ENCODE data around the gene LRIT2. TPM values are rescaled to one million over a fixed set of nuclear protein-coding genes. Genes with fewer than 3 reads are reported as not detected.

The LRIT2 gene
- total RNA-seq, 4 donors from 2014 or later, result not detected

DNA sequence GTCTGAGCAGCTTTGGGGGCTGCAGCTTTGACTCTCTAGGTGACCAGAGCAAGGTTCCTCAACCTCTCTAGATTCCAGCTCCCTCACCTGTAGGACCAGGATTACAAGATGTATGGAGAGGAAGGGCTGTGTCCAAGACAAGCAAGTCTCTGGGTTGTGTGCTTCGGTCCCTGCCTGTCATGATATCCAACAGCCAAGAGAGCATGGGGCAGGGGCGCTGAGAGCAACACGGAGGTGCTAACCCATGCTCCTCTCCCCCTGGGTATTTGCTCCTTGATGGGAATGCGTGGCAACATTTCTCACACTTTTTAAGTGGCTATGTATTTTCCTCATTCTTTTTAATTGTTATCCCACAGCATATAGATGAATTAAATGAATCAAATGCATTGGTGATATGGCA is 20.7 kb downstream of the LRIT2 start:
- H3K27me3 ChIP-seq, result no peaks in the 10 kb centered on the region
- H3K36me3 ChIP-seq, result no peaks in the 10 kb centered on the region
- H3K4me1 ChIP-seq, result peaks cover 3 to 25% (median 11%) of the 10 kb centered on the region in 4 donors
- WGBS, 2 donors (ENCODE audit: low coverage in 1 of 2), result 40 to 89% methylated on average over 1 to 4 of the region's 4 CpGs
- no peak overlapping the region for H3K27ac ChIP-seq
- TF ChIP-seq POLR2A (IDR thresholded peaks at IDR 0.05) (no peak), EP300 (IDR thresholded peaks at IDR 0.05; ENCODE audit: low read depth) (no peak), POLR2AphosphoS5 (IDR thresholded peaks at IDR 0.05) (no peak), CTCF (IDR thresholded peaks at IDR 0.05) (no peak)
- H3K9me3 ChIP-seq, result no peaks in the 10 kb centered on the region
- no peak overlapping the region for H3K4me3 ChIP-seq
- in situ Hi-C loops (cut with MboI; ENCODE audit: low pct_ligation_motif_present in 1 of 4, low pct_unique_long_range_greater_than_20kb in 1 of 4, low sequenced_read_pairs in 3 of 4) (loop anchor here in 3 of 4 donors (5.0 to 10.0 kb wide), 2 partner anchors 57 to 60 kb away; no protein-coding TSS in a partner anchor), intact Hi-C loops (cut with DNase I; ENCODE audit: low total_unique reads) (no loop called here)
- DNase-seq, result no peak

DNA sequence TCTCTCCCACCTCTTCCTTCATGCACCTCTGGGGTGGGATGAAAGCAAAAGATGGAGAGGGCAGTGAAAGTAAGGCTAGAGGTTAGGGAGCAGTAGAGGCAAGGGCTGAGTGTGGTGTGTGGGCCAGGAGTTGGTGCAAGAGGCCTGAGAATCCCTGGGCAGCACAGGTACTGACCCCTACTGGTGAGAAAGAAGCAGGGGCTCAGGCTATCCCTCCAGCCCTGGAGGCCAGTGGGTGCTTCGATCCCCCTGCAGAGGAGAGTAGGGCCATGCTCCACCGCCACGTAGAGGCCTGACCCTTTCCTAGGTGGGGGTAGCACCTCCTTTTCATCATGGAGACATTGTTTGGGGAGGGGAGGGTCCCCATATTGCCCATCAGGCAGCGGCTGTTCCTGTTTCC is 21.2 kb downstream of the LRIT2 start:
- Histone ChIP-seq H3K36me3 (no peaks in the 10 kb centered on the region), H3K4me1 (peaks cover 3 to 30% (median 15%) of the 10 kb centered on the region in 4 donors), H3K27ac (no peak overlapping the region), H3K4me3 (no peak overlapping the region), H3K27me3 (no peaks in the 10 kb centered on the region), H3K9me3 (no peaks in the 10 kb centered on the region)
- peak; percentile 27 to 57 (median 40) for TF ChIP-seq CTCF (IDR thresholded peaks at IDR 0.05)
- TF ChIP-seq EP300 (IDR thresholded peaks at IDR 0.05; ENCODE audit: low read depth), result no peak
- in situ Hi-C loops (cut with MboI; ENCODE audit: low pct_ligation_motif_present in 1 of 4, low pct_unique_long_range_greater_than_20kb in 1 of 4, low sequenced_read_pairs in 3 of 4) (loop anchor here in 2 of 4 donors (10.0 kb wide), 1 partner anchor 59 kb away; no protein-coding TSS in a partner anchor), intact Hi-C loops (cut with DNase I; ENCODE audit: low total_unique reads) (no loop called here)
- no peak for DNase-seq
- WGBS, 2 donors (ENCODE audit: low coverage in 1 of 2), result 82 to 87% methylated on average over 3 to 4 of the region's 4 CpGs

GRCh38 chr10:84202349-84202748 is 23.0 kb downstream of the LRIT2 start:
- WGBS, 2 donors (ENCODE audit: low coverage in 1 of 2), result 67 to 100% methylated on average over 1 to 5 of the region's 5 CpGs
- Histone ChIP-seq H3K27me3 (no peaks in the 10 kb centered on the region), H3K27ac (peak overlapping the region in 3 of 4 donors; percentile 85 to 88 (median 87)), H3K9me3 (no peaks in the 10 kb centered on the region), H3K4me1 (peaks cover 3 to 42% (median 26%) of the 10 kb centered on the region in 4 donors), H3K4me3 (no peak overlapping the region), H3K36me3 (no peaks in the 10 kb centered on the region)
- TF ChIP-seq POLR2AphosphoS5 (IDR thresholded peaks at IDR 0.05), result no peak
- TF ChIP-seq CTCF (IDR thresholded peaks at IDR 0.05), result peak in 1 of 5 experiments; percentile 12
- no peak for TF ChIP-seq EP300 (IDR thresholded peaks at IDR 0.05; ENCODE audit: low read depth)
- in situ Hi-C loops (cut with MboI; ENCODE audit: low pct_ligation_motif_present in 1 of 4, low pct_unique_long_range_greater_than_20kb in 1 of 4, low sequenced_read_pairs in 3 of 4), result loop anchor here in 2 of 4 donors (10.0 kb wide), 1 partner anchor 58 kb away; no protein-coding TSS in a partner anchor
- DNase-seq, result peak; percentile 5
- intact Hi-C loops (cut with DNase I; ENCODE audit: low total_unique reads), result no loop called here

DNA sequence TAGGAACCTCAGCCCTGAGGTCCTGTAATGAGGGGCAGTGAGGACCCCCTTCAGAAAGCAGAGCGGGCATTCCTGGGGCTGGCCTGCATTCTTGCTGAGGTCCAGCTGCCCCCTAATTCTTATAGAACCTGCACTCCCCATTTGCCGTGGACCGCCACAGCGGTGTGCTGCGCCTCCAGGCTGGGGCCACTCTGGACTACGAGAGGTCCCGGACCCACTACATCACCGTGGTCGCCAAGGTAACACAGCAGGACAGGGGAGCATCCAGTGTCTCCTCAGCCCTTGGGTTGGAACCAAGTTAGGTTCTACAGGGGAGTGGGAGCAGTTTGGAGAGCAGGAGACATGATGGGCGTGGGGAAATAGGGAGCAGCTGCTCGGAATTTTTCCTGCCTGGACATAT is 23.7 kb downstream of the LRIT2 start:
- Histone ChIP-seq H3K9me3 (no peaks in the 10 kb centered on the region), H3K4me3 (no peak overlapping the region), H3K27ac (peak overlapping the region; percentile 84 to 88 (median 86)), H3K4me1 (peaks cover 4 to 49% (median 33%) of the 10 kb centered on the region in 4 donors), H3K36me3 (no peaks in the 10 kb centered on the region), H3K27me3 (no peaks in the 10 kb centered on the region)
- in situ Hi-C loops (cut with MboI; ENCODE audit: low pct_ligation_motif_present in 1 of 4, low pct_unique_long_range_greater_than_20kb in 1 of 4, low sequenced_read_pairs in 3 of 4), result loop anchor here in 2 of 4 donors (10.0 kb wide), 1 partner anchor 57 kb away; no protein-coding TSS in a partner anchor
- DNase-seq, result peak; percentile 9
- intact Hi-C loops (cut with DNase I; ENCODE audit: low total_unique reads), result no loop called here
- WGBS, 2 donors (ENCODE audit: low coverage in 1 of 2), result 87% methylated on average over 11 of the region's 11 CpGs; no CpG with 5 or more reads in 1 of the 2 donors
- TF ChIP-seq CTCF (IDR thresholded peaks at IDR 0.05) (no peak), EP300 (IDR thresholded peaks at IDR 0.05; ENCODE audit: low read depth) (no peak), POLR2AphosphoS5 (IDR thresholded peaks at IDR 0.05) (no peak), POLR2A (IDR thresholded peaks at IDR 0.05) (no peak)

Measured in transverse colon (tissue), 4 donors.